Activated T-cell treated with anti-CD3 and anti-CD28 coated beads for 4 hours (primary cell): ENCODE data around the gene CCL20.
A peak's percentile ranks its signal among the peaks of the same experiment; 100 is the strongest.
"Not testable (repeated sequence)": the region's sequence is repeated elsewhere in the genome, so short reads cannot be mapped to it uniquely, and the experiment has no call there.

Source experiments
- DNase-seq: peaks from one replicate; pipeline ENCODE4 v3.0.0-alpha.2; 2020

Gene CCL20

GRCh38 chr2:227813562-227814353 lies at the start of gene CCL20:
Gene CCL20, plus strand, starts transcription at chr2:227813842. Its CDS starts 70 bp downstream, at chr2:227813912.
- no peak for DNase-seq

- DNase-seq, result no peak
Measured at GRCh38 chr2:227765788-227766372, 47.8 kb upstream of the CCL20 start.

- peak; percentile 42 for DNase-seq
Measured at GRCh38 chr2:227766373-227766883, 47.2 kb upstream of the CCL20 start.

GRCh38 chr2:227767830-227768229 lies 45.8 kb upstream of the CCL20 start:
- DNase-seq, result no peak

- DNase-seq, result no peak
Measured at GRCh38 chr2:227772197-227772661, 41.4 kb upstream of the CCL20 start.

GRCh38 chr2:227772932-227773331 lies 40.7 kb upstream of the CCL20 start:
- no peak for DNase-seq

GRCh38 chr2:227774011-227774624 lies 39.5 kb upstream of the CCL20 start:
- no peak for DNase-seq

- no peak for DNase-seq
Measured at GRCh38 chr2:227774895-227775842, 38.5 kb upstream of the CCL20 start.

- DNase-seq, result no peak
Measured at GRCh38 chr2:227780981-227781615, 32.5 kb upstream of the CCL20 start.

GRCh38 chr2:227781841-227782240 lies 31.8 kb upstream of the CCL20 start:
- DNase-seq, result no peak

- no peak for DNase-seq
Measured at GRCh38 chr2:227782804-227783203, 30.8 kb upstream of the CCL20 start.

- no peak for DNase-seq
Measured at GRCh38 chr2:227783404-227784138, 30.1 kb upstream of the CCL20 start.

GRCh38 chr2:227785293-227785692 lies 28.3 kb upstream of the CCL20 start:
- no peak for DNase-seq

GRCh38 chr2:227788561-227789018 lies 25.1 kb upstream of the CCL20 start:
- no peak for DNase-seq

- DNase-seq, result no peak
Measured at GRCh38 chr2:227789803-227790202, 23.8 kb upstream of the CCL20 start.

- no peak for DNase-seq
Measured at GRCh38 chr2:227793148-227793712, 20.4 kb upstream of the CCL20 start.

GRCh38 chr2:227796045-227796711 lies 17.5 kb upstream of the CCL20 start:
- DNase-seq, result no peak

- not testable (repeated sequence) for DNase-seq
Measured at GRCh38 chr2:227796768-227797167, 16.9 kb upstream of the CCL20 start.

GRCh38 chr2:227799202-227799601 lies 14.4 kb upstream of the CCL20 start:
- no peak for DNase-seq

GRCh38 chr2:227802882-227803281 lies 10.8 kb upstream of the CCL20 start:
- DNase-seq, result no peak
